Endometrium (tissue), 2 donors: ENCODE measurements around the gene DNAL1.
"Not testable (repeated sequence)": the region's sequence is repeated elsewhere in the genome, so short reads cannot be mapped to it uniquely, and the experiment has no call there.

Experiments
- FAIRE-seq: peaks from 2 replicates; lab custom pipeline; 2012; peaks lifted over from hg19 to GRCh38; lab: Jason Lieb, UNC
- donor health status: control.
- donor health status: control.

Gene DNAL1, protein sequence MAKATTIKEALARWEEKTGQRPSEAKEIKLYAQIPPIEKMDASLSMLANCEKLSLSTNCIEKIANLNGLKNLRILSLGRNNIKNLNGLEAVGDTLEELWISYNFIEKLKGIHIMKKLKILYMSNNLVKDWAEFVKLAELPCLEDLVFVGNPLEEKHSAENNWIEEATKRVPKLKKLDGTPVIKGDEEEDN

DNA sequence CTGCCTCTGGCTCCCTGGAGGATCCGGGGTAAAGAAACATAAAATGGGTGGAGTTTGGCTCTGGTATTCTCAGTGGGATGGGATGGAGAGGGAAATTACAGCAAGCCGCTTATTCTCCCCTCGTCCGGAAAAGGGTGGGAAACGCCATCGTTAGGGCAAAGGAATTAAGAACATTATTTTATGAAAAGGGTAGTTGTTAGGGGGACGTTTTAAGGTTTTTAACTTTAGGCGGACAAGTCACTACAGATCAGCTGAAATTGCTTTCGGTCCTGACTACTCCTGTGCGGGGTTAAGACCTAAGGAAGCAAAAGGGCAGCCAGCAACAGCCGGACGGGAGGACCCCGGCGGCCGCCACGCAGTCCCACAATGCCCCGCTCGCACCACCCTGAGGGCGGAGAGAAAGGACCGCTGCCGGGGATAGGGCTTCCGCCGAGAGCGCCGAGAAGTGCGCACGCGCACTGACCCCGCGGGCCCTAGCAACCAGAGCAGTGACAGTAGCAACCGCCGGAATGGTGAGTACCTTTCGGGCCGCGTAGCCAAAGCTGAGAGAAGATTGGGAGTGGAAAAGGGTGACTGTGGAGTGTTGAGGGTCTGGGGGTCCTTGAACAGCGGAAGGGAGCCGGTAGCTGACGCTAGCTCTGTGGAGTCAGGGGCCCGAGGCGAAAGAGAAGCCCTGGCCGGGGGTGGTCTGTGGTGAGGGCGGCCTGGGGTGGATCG lies at the start of gene DNAL1:
TSS of gene DNAL1 (plus strand) at position 456 of the 717 bp plus-strand sequence. CDS start at position 510, 54 bp downstream.
- peak; percentile 78 for FAIRE-seq

DNA sequence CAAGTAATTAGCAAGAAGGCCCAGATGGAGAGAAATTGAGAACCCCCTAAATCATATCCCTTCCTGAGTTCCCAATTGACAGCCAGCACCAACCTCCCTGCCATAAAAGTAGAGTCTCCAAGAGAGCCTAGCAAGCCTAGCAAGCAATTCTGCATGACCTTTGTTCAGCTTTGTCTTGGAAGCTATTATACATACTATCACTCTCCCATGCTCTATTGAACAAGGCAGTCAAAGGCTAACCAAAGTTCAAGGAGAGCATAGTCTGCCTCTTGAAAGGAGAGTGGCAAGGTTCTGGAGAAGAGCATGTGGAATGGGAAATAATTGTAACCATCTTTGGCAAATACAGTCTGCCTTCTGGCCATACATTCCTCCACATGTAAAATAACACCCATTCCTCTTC lies 45.3 kb upstream of the DNAL1 start:
- FAIRE-seq: no peak

DNA sequence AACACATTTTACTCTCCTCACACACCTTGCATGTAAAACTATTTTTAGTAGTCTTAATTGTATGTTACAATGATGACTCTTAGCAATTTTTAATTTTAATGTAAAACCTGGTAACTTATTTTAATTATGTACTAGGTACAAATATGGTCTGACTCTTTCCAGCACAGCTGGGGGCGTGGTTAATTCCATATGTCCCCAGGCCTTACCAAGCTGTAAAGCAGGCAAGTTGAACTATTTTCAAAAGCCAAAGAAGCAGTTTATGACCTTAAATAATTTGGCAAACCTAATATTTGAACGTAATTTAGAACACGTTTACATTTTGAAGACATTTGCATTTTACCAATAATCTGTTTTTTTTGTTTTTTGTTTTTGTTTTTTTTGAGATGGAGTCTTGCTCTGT lies 41.8 kb upstream of the DNAL1 start:
- FAIRE-seq: no peak

DNA sequence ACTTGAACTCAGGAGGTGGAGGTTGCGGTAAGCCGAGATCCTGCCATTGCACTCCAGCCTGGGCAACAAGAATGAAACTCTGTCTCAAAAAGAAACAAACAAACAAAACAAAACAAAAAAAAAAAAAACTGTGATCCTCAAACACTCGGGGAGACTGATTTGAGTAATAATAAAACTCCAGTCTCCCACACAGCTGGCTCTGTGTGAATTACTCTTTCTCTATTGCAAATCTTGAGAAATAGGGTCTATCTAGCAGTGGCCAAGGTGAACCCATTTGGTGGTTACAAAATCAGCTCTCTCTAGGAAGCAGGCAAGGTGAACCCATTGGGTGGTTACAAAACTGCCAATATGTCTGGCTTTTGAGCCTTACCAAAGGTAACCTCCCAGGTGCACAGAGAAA lies 38.5 kb upstream of the DNAL1 start:
- no peak for FAIRE-seq

DNA sequence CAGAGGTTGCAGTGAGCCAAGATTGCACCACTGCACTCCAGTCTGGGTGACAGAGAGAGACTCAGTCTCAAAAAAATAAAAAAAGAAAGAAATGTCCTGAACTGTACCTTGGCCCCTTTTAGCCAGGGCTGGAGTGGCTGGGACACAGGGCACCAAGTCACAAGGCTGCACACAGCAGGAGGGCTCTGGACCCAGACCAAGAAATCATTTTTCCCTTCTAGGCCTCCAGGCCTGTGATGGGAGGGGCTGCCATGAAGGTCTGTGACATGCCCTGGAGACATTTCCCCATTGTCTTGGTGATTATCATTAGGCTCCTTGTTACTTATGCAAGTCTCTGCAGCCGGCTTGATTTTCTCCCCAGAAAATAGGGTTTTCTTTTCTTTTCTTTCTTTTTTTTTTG lies 37.5 kb upstream of the DNAL1 start:
- no peak for FAIRE-seq

DNA sequence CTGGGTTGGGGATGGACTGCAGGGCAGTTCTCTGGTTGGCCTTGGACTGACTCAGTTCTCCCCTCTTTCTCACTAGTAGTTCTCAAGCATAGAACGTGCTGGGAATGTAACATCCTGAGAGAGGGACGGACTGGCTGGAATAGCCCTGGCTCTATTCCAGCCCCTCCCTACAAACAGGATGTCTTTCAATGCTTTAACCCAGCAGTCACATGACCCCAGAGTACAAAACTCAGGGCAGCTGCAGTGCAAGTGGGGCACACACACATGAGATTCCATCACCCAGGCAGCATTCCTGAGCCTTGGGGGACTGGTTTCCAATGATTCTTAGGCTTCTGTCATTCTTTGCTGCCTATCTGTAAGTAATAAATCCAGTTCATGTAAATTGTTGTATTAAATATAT lies 34.1 kb upstream of the DNAL1 start:
- FAIRE-seq: no peak

DNA sequence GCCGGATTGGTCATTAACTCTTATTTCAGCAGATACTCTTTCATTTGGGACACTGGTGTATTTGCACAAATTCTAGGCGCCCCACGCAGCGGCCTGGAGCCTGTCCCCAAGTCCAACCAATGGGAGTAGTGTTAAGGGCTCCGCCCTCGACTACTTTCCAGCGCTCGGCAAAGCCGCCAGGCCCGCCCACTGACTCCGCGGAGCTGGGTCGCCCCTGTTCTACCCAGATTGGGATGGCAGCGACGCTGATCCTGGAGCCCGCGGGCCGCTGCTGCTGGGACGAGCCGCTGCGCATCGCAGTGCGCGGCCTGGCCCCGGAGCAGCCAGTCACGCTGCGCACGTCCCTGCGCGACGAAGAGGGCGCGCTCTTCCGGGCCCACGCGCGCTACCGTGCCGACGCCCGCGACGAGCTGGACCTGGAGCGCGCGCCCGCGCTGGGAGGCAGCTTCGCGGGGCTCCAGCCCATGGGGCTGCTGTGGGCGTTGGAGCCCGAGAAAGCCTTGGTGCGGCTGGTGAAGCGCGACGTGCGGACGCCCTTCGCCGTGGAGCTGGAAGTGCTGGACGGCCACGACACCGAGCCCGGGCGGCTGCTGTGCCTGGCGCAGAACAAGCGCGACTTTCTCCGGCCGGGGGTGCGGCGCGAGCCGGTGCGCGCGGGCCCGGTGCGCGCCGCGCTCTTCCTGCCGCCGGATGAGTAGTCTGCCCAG lies 32.3 kb upstream of the DNAL1 start, which contains the start of gene ACOT6:
TSS of gene ACOT6 (plus strand) at position 179 of the 707 bp plus-strand sequence. CDS start at position 234, 55 bp downstream.
- no peak for FAIRE-seq

DNA sequence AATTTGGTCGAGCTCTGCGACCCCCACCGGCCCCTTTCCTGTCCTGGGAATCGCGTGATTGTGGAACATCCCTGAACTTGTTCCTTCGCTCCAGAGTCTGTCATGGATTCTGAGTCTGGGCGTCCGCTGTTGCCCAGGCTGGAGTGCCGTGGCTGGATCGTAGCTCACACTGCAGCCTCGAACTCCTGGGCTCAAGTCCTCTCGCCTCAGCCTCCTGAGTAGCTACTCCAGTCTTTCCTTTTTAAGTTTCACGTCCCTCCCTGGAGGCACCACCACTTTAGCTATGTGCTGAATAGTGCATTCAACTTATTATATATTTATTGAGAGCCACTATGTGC lies 31.8 kb upstream of the DNAL1 start:
- no peak for FAIRE-seq

DNA sequence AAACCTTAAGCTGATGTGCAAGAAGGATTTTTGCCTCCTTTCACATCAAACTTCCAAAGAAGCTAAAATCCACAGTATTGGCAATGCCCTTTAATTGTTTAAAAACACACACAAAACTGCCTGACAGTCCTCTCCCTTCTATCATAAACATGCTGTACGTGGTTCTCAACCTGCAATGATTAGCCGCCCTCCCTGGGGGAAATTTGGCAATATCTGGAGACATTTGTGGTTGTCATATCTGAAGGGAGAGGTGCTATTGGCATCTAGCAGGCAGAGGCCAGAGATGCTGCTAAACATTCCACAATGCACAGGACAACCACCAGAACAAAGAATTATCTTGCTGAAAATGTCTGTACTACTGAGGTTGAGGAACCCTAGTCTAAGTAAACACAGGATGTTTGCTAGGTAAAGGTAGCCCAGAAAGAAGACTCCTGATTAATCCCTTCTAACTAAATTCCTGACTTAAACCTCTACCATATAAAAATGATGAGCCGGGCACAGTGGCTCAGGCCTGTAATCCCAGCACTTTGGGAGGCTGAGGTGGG lies 31.3 kb upstream of the DNAL1 start:
- FAIRE-seq: no peak

DNA sequence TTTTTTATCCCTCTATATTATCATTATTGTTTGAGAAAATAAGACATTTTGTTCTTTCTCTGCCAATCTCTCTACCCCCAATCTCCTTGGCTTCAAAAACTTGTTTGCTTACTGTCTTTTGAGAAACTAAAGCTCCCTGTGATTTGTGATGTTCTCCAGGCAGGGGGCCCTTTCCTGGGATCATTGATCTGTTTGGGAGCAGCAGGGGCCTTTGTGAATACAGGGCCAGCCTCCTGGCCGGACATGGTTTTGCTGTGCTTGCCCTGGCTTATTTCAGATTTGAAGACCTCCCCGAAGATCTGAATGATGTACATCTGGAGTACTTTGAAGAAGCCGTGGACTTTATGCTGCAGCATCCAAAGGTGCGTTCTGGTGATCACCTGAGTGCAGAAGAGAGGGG lies 28.0 kb upstream of the DNAL1 start:
- FAIRE-seq: no peak

DNA sequence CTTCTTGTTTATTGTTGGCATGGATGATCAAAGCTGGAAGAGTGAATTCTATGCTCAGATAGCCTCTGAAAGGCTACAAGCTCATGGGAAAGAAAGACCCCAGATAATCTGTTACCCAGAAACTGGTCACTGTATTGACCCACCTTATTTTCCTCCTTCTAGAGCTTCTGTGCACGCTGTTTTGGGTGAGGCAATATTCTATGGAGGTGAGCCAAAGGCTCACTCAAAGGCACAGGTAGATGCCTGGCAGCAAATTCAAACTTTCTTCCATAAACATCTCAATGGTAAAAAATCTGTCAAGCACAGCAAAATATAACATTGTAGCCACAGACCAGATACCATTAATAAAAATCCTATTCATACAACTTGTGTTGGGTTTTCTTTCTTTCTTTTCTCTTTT lies 25.3 kb upstream of the DNAL1 start:
- FAIRE-seq: no peak

DNA sequence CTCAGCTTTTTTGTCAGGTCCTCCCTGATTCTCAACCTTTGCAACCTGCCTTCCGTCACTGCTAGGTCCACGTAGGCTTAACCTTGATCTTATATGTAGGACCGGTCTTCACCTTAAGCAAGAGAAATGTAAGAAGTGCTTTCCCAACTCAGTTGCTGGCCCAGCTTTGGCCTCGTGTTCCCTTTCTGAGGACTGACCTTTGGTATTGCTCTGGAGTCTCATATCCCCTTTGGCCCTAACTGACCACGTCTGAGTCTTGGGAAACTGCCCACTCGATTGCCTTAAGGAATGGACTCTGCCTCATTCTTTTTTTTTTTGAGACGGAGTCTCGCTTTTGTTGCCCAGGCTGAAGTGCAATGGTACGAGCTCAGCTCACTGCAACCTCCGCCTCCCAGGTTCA lies 24.5 kb upstream of the DNAL1 start:
- FAIRE-seq: no peak

DNA sequence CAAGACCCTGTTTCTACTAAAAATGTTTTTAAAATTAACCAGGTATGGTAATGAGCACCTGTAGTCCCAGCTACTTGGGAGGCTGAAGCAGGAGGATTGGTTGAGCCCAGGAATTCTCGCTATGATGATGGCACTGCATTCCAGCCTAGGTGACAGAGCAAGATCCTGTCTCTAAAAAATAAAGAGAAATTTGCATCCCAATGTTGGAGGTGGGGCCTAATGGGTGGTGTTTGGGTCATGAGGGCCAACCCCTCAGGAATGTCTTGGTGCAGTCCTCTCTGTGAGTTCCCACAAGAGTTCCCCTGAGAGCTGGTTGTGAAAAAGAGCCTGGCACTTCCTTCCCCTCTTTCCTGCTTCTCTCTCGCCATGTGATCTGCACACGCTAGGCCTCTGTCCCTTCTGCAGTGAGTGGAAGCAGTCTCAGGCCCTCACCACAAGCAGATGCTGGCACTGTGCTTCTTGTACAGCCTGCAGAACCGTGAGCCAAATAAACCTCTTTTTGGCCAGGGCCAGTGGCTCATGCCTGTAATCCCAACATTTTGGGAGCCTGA lies 21.2 kb upstream of the DNAL1 start:
- no peak for FAIRE-seq

DNA sequence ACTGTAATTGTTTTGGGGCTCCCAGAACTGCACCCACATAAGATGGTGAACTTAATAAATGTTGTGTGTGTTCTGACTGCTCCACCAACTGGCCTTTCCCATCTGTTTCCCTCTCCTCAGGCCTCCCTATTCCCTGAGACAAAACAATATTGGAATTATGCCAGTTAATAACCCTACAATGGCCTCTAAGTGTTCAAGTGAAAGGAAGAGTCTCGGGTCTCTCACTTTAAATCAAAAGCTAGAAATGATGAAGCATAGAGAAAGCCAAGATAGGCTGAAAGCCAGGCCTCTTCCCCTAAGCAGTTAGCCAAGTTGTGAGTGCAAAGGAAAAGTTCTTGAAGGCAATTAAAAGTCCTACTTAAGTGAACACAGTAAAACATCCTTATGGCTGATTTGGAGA lies 19.1 kb upstream of the DNAL1 start:
- FAIRE-seq: no peak

DNA sequence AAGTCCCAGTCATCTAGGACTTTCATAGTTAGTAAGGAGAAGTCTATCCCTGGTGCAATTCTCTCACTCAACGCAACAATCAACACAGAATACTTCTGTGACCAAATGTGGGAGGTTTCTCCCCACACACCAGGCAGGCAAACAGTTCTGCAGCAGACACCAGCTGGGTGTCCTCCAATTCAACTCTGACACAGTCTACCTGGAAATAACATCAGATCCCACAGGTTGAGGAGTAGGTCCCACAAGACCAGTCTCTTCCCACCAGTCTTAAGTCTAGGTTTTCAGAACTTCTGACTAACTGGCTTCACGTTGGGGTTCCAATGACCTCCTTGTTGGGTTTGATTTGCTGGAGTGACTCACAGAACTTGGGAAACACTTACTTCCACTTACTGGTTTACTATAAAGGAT lies 17.6 kb upstream of the DNAL1 start:
- no peak for FAIRE-seq

DNA sequence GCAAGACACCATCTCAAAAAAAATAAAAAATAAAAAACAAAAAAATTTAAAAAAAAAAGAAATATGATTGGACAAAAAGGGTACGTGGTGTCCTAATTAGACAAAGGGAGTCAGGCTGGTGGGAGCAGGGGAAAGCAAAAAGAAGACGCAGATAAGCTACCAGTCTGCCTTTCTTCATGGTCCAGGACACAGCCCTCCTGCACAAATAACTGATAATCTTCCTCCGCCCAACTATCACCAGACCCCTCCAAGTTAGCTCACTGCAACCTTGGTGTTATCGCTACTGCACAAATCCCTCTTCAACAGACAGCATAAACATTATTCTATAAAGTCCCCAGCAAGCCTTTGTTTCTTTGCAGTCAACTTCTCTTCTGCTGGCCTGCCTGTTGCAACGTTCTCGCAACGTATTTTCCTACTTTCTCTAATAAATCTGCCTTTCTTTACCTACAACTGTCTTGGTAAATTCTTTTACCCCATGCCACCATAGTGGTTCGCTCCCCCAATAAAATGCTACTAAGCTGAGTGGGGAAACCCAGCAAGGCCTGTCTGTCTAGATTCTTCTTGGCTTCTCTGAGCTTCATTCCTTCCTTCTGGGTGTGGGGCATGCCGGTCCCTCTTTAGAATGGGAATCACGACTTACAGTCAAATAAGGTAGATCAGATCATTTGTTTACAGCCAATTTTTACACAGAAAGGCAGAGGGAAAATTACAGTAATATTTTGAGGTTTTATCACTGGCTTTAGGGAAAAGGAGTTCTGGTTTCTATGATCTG lies 14.6 kb upstream of the DNAL1 start:
- FAIRE-seq: no peak

DNA sequence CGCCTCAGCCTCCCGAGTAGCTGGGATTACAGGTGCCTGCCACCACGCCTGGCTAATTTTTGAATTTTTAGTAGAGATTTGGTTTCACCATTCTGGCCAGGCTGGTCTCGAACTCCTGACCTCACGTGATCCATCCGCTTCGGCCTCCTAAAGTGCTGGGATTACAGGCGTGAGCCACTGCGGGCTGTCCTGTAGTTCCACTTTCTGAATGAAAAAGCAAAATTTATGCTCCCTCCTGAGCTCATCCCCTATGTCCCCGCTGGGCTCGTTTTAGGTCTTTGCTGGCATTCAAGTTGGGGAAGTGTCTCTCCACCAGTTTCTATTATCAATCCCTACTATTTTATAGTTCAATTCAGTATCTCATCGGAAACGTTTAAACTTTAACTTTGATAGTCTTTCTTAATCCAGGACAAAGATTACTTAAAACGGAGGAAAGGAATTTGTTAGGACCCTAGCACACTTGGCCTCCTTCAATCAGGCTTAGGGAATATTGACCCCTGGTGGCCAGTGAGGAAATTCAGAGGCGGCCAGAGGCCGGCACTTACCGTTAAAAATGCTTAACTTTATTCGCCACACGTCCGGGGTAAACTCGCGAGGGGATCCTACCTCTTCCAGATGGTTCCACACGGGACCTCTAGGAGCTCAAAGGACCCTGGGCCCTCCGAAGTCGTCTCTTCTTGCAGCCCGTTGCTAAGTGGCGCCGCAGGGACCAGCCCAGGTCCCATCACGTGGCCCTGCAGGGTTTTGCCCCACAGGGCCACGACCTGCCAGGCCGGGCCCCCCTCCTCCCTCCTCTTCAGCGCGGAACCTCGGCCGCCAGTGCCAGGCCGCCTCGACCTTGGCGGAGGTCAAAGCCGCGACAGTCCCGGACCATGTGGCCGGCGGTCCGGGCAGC lies 11.4 kb upstream of the DNAL1 start:
- peak; percentile 33 for FAIRE-seq

DNA sequence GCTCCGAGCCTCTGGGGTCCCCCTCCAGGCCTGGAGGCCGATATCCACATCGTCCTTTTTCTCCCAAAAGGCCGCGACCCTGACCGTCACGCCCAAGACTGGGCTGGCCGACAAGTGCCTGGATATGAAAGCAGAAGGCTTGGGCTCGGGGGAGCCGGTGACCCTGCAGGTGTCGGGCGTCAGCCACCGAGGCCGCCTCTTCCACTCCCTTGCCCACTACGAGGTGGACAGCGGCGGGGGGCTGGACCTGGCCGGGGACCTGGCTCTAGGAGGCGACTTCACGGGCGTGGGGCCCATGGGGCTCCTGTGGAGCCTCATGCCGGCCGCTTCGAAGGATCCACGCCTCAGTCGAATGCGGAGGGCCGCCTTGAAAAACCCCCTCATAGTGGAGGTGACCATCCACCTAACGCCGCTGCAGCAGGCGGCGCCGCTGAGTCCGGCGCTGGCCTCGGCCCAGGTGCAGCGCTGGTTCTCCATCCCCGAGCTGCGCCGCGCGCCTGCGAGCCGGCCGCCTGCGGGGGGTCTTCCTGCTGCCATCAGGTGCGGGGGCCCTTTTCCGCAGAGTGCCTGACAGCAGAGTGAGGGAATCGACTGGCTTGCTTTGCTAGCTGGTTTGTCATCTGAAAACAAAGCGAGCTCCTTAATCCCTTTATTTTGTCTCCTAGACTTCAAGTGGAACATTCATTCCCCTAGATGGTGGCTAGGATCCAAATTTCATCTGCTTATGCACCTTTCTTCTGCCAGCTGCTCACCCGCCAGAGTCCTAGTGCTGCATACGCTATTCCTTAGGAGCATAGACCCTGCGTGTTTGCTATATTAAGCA lies 10.6 kb upstream of the DNAL1 start:
- FAIRE-seq: no peak

DNA sequence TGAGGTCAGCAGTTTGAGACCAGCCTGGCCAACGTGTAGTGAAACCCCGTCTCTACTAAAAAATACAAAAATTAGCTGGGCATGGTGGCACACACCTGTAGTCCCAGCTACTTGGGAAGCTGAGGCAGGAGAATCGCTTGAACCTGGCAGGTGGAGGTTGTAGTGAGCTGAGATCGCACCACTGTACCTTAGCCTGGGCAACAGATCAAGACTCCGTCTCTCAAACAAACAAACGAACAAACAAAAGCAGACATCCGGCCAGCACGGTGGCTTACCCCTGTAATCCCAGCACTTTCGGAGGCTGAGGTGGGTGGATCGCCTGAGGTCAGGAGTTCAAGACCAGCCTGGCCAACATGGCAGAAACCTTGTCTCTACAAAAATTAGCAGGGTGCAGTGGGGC lies 8.4 kb upstream of the DNAL1 start:
- FAIRE-seq: not testable (repeated sequence)

DNA sequence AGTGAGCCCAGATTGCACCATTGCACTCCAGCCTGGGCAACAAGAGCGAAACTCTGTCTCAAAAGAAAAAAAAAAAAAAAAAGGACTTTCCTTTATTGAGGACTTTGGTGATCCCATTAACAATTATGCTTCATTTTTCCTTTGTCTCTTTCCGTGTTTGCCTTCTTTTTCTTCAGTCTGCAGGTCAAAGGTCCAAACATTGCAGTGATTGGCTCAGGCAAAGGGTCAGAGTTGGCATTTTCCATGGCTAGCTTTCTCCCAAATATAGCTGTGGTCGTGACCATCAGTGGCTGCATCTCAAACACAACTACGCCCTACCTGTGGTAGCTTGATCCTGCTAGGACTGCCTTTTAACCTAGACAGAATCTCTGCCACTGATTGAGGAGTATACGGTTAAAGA lies 7.0 kb upstream of the DNAL1 start:
- FAIRE-seq: no peak
